Stimulated activated CD4-positive, alpha-beta T cell treated with anti-CD3 and anti-CD28 coated beads, TNF-alpha, amount 100 ng/mL, for 4 hours (primary cell): ENCODE results near the gene TSPAN15.
"Not testable (repeated sequence)": the region's sequence is repeated elsewhere in the genome, so short reads cannot be mapped to it uniquely, and the experiment has no call there.

Source experiments
- DNase-seq, 3 experiments: peaks; one replicate each; pipeline ENCODE4 v3.0.0-alpha.2; 2020; ENCODE audit warnings: low read depth in 3 of 3

TSPAN15 gene

DNA sequence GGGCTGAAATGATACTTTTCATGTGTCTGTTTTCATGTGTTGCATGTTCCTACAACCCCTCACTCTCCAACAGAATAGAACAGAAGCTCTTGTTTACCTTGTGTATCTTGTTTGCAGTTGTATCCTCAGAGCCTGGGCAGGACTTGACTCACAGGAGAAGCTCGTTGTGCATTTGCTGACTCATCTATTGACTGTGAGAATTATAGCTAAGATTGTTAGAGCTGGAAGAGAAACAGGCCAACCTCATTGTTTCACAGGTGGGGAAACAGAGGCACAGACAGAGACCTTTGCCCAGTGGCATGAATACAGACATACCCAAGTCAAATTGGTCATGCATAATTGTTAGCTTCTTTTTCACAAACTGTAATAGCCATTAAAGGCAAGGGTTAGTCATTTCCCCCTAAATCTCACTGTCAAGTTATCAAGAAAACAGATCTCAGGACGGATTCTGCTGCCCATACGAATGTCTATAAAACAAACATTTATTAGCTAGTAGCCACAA is 4.6 kb upstream of the TSPAN15 start:
- no peak for DNase-seq

DNA sequence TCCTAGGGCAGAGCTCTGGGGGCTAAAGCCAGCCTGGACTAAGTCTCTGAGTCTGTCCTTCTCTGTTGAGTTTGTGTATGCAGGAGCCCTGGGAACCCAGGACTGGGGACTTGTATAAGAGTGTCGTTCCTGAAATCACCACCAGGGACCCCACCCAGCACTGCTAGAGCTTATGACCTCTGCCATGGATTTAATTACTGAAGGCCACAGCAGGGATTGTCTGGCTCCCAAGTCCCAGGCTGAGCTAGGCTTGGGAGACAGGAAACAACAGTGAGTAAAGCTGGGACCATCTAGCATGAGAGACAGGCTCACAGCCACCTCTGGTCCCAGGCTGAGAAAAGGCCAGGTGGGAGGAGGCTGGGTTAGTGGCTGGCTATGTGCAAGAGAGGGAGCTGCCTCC is 1.4 kb upstream of the TSPAN15 start:
- DNase-seq = peak in 1 of 3 experiments; percentile 29

DNA sequence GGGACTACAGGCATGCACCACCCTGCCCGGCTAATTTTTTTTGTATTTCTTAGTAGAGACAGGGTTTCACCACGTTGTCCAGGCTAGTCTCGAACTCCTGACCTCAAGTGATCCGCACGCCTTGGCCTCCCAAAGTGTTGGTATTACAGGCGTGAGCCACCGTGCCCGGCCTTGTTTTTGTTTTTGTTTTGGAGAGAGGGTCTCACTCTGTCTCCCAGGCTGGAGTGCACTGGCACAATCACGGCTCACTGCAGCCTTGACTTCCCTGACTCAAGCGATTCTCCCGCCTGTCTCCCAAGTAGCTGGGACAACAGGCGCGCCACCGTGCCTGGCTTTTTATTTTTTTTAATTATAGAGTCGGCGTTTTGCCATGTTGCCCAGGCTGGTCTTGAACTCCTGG is 870 bp upstream of the TSPAN15 start:
- DNase-seq = not testable (repeated sequence)

DNA sequence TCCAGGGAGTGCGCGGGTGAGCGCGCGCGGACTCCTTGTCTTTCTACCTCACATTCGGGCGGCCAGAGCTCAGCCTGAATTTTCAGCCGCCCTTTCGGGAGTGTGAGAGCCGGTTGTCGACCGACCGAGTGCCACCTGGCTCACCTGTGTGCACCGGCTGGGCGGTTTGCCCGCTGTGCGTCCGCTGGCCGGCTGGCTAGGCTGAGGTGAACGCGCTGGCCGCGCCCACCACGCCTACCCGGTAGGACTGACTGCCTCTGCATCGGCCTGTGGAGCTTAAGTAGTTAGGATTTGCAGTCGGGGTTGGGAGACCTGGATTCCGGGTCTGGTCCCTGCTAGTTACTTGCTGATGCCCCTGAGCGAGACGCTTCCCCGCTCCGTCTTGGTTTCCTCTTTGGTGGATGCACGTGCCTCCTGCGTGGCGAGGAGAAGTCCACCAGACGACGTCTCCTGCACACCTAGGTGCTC is 553 bp downstream of the TSPAN15 start:
- no peak for DNase-seq

DNA sequence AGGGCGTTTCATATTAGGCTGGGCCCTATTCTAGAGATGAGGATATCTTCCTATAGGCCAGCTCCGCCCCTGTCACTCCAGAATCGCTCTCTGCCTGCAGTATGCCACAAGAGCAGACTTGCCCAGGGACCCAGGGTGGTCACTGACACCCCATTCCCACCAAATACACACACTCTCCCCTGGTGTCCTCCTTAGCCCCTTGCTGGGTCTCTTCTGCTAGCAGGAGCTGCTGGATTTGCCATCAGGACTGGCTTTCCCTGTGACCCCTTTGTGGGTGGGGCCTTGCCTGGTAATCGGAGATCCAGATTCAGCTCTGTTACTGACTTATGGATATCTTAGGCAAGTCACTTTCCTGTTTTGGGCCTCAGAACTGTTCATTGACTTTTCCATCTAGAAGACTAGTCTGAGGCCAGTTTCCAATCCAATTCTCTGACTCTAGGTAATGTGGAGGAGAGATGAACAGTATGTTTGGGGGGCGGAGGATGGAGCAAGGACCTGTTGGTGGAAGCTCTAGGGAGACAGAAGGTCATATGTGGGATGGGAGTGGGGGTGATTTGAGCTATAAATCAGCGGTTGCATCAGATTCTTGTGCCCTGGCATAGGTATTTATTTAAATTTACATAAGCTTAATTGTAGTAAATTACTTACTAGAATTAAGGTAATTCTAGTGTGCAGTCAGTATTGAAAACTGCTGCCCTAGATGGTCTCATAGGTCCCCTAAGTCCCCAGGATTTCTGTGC is 1.6 kb downstream of the TSPAN15 start:
- DNase-seq = no peak

DNA sequence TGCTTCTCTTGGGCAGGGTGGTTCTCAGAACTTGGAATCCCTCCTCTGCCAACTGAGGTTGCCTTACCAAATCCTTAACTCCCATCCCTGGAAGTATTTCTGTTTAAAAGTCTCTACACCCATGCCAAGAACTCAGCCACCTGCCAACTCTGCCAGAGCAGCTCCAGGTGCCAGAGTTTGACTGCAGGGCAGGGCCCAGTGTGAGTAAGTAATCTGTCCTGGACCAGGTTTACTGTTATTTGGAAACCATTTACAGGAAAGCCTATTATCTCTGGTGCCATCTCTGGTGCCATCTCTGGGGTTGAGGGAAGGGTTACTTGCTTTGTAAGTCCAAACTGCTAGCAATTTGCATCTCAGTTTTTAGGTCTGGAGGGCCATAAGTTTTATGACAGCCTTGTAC is 2.5 kb downstream of the TSPAN15 start:
- DNase-seq = no peak

DNA sequence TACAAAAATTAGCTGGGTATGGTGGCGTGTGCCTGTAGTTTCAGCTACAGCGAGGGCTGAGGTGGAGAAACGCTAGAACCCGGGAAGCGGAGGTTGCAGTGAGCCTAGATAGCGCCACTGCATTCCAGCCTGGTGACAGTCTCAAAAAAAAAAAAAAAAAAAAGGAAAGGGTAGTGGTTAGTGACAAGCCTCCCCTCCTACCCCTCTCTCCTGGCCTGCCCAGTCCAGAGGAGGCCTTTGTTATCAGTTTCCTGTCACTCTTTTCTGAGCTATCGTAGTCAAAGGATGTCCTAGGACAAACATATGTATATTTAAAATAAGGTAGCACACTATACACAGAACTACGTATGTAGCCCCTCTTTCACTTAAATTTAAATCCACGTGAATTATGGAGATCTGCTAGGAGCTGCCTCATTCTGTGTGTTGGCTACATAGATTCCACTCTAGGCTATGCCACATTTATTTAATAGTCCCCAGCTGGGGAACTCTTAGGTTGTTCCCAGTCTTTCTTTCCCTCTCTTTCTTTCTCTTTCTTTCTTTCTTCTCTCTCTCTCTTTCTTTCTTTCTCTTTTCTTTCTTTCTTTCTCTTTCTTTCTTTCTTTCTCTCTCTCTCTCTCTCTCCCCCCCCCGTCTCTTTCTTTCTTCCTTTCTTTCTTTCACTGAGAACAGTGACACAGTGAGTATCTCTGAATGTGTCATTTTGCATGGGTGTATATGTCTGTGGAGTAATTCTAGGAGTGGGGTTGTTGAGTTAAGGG is 3.9 kb downstream of the TSPAN15 start:
- no peak for DNase-seq

DNA sequence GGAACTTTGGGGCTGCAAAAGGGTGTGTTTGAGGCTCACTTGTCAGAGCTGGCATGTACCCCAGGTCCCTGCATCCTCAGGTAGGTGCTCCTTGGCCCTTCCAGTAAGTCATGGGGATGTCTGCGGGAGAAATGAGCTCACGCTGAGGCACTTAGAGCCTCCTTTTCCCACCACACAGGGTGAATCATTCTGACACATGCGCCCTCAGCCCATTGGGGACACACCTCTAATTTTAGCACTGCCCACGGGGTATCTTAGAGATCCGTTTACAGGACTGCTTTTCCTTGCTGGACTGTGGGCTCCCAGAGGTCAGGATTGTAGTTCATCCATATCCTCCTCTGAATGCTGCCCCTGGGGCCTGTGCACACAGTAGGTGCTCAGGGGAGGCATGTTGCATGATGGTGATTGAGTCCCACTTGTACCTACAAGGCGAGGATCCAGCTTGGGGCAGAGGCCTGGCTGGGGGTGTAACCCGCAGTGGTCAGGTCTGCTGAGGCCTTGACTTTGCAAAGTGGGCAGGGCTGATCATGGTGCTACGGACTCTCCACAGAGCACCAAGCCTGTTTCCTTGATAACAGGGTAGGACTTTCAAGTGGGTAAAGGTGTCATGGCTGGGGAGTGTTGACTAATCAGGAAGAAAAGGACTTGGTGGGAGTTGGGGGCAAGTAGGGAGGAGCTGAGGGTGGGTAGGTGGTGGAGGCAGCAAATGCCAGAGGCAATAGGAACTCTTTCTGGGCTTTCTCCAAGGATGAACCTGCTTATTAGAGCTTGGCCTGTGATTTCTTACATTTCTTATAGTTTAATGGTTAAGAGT is 5.8 kb downstream of the TSPAN15 start:
- DNase-seq = no peak

DNA sequence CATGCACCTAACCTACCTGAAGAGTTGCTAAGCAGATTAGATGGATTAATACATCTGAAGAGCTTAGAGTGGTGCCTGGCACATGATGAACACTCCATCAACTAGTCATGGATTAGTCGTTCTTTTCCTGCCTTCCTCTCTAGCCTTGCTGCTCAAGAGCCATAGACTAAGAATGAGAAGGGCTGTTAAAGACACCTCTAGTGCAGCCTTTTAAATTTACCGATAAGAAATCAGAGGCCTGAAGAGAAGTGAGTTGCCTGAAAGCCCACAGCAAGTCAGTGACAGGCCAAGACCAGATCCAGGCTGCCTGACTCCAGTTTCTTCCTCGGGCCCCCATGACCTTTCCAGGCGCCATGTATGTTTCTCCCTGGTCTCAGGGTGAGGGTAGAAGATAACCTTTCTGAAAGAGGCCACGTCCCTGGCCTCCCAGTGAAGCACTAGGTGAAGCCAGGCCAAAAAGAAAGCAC is 6.5 kb downstream of the TSPAN15 start:
- no peak for DNase-seq

DNA sequence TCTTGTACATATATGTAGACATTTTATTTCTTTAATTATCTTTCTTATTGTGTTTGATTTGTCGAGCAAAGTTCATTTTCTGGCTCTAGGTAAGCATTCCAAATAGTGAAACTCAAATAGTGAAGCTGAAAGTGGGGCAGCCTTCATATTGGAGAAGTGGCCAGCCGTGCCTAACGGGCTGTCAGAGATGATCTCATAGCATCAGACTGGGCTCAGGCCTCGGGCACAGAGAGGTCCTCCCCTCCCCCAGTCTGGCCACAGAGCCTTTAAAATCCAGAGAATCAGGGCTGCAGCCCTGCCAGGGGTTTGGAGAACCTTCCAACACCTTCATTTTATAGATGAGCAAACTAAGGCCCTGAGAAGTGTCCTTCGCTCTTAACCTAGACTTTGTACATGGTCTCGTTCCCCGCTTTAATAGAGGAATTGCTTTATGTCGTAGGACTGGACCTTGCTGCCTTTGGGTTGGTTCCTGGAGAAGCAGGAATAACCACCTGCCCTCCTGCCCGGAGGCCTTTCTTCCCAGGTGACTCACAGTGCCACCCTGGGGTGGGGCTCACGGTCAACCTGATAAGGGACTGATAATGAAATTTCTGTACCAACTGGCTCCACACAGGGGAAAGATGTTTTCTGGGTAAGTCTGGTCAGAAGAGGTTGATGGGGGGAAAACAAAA is 7.3 kb downstream of the TSPAN15 start:
- DNase-seq = no peak

DNA sequence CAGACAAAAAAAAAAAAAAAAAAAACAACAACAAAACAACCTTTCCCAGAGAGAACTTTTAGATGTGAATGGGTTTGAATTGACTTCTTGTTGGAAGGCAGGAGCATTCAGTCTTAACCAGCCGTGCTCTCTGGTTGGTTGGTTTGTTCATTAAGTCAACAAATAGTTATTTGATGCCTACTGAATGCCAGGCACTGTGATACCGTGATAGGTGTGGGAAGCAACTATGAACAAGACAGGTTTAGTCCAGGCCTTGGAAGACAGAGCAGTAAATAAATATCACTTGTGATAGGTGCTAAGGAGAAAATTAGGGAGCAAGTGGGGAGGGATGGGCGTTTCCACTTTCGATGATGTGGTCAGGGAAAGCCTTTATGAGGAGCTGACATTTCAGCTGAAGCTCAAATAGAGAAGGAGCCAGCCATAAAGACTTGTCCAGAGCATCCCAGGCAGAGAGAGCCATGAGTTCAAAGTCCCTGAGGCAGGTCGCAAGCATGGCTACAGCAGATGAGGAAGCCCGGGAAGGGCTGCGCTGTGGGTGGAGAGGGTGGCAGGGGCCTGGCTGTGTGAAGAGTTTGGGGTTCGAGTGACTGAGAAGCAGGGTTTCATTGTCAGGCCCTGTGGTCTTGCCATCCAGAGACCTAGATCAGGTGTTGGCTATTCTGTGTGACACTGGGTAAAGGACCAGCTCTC is 8.0 kb downstream of the TSPAN15 start:
- DNase-seq = no peak

DNA sequence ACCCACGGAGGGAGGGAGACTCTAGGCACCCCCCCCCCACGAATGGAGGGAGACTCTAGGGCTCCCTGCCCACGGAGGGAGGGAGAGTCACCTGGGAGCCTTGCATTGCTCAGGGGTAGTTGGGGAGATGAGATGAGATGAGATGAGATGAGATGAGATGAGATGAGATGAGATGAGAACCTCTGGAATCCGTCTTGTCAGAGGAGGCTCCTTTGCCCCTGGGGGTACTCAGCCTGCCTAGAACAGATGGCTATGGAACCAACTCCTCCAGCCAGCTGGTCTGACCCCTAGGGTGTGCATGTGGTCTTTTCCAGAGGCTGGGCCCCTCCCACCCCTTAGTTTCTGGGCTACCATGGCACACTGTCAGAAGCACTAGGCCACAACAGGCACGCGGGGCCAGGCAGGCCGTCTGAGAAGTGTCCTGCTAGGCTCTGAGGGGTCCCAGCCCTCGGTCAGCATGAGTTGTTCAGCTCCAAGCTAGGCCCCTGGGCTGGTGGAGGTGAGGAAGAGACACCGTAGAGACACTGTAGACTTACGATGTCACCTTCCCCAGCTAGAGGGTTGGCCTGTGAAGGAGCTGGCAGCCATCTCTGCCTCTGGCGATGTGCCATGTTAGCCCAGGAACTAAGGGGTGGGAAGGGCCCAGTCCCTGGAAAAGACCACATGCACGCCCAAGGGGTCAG is 8.8 kb downstream of the TSPAN15 start:
- DNase-seq = no peak

DNA sequence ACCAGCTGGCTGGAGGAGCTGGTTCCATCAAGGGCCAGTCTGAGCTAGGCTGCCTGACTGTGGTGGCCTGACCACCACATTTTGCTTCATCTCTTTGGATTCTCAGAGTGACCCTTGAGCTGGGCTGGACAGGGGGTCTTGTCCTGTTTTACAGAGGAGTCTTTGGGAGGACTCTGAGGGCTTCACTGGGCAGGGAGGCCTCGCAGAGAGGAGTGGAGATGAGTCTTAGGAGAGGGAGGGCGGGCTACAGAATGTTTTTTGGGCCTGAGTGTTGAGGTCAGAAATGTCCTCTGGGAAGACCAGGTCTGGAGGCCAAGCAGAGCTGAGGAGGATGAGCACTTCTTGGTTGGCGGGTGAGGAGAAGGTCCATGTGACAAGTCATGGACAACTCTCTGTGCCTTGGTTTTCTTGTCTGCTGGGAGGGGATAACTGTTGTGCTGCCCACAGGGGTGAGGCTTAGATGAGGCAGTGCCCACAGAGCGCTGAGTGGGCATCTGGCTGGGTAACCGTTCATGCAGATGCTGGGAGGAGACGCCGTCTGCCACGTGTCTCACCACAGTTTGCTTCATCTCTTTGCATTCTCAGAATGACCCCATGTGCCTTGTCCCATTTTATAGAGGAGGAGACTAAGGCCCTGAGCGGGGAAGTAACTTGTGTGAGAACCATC is 9.4 kb downstream of the TSPAN15 start:
- DNase-seq = no peak

DNA sequence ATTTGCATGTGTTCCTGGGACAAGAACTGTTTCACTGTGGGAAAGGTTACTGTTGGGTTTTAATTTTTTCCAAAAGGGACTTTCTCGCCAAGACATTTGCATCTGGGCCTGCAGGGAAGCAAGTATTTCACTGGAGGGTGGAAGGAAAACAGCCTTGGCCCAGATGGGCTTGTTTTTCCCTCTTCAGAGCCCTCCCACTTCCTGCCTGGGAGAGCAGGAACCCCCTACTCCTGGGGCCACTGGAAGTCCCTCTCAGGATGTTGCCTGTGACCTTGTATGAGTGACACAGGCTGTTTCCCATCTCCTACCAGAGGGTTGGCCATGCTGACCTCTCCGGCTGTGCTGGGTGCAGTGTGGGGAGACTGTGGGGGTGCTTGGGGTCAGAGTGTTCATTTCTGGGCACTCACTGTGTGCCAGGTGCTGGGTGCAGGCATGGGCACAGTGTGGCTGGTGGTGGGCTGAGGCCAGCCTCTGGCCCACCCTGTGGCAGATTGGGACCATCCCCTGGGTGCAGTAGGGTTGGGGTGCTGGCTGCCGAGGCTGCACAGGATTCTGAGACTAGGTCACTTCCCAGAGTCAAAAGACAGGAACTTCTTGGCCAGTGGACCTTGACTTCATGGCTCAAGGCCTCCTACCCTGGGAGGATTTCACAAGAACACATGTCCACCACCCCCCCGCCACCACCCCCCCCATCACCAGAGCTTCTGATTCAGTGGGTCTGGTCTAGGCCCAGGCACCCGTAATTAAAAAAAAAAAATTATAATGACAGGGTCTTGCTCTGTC is 10.2 kb downstream of the TSPAN15 start:
- no peak for DNase-seq

DNA sequence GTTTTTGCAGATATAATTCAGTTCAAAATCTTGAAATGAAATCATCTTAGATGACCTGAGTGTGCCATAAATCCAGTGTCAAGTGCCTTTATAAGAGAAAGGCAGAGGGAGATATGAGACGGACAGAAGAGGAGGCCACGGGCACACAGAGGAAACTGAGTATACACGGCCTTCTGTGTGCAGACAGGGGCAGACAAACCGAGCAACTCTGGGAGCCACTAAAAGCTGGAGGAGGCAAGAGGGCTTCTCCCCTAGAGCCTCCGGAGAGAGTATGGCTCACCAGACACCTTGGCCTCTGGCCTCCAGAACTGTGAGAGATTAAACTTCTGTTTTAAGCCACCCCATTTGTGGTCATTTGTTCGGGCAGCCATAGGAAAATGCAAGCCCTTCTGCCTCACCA is 12.6 kb downstream of the TSPAN15 start:
- DNase-seq = no peak

DNA sequence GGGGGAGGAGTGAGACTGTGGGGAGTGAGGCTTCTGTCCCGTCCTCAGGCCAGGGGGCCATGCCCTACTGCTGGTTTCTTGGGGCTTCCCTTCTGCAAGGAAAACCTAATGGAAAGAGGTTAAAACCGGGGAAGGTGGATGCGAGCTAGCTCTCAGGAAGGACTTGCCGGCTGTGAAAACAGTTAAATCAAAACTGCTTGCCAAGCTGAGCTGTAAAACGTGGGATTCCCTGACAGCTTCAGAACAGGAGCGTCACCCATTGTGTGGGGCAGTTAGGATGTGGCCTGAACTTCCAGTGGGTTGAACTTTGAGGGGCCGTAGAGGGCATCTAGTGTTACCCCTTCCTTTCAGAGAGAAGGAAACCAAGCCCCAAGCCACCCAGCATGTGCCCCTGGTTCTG is 13.1 kb downstream of the TSPAN15 start:
- no peak for DNase-seq

DNA sequence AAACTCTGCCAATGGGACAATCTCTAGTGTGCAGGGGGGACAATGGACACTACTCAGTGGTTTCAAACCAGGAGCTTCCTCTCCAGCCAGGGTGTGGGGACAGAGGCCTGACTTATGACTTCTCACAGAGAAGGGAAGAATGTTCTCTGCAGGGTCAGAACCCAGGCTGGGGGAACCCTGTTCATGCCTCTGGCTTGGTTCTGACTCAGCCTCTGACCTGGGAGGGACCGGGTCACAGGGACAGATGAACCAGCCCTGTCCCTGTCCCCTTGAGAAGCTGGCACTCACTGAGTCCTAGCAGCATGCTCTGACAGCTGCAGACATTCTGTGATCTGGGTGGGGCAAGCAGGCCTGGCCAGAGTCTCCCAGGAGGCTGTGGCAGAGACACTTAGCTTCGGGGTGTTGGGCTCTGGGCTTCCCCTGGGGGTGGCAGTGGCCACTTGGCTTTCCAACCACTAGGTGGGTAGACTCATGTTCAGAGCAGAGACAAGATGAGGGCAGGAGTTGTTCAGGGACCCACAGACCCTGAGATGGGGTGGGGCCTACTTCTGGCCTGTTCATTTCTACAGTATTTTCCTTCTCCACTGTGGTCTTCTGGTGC is 13.6 kb downstream of the TSPAN15 start:
- no peak for DNase-seq

DNA sequence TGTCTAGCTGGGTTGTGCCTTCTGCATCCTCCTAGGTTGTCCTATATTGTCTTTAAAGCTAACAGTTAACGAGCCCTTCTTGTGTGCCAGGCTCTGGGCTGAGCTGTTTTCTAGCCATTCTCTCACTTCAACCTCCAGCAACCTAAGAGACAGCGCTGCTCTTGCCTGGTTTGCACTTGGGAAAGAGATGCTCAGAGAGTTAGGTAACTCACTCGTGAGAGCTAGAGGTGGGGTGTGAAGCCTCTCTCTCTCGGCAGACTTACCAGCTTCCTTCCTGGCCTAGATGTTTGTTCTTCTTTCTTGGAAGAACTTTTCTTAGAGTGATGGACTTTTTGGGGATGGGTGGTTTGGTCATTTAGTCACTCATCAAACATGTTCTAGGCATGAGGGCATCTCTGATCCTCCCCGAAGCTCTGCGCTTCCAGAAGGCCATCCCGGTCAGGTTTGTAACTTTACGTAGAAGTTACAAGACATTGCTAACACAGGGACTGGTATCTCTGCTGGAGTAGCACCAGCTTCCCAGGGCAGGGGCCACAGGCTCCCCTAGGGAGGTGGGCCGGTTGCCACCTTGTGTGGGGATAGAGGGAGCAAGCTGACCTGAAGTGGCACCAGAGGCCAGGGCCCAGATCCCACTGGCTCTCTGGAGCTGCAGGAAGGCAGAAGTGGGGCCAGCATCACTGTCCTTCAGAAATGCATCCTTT is 14.3 kb downstream of the TSPAN15 start:
- no peak for DNase-seq
